SK-N-SH (cell line): Measurements from ENCODE around the gene LRMDA. TPM values are rescaled to one million over a fixed set of nuclear protein-coding genes. Genes with fewer than 3 reads are reported as not detected.

Experiments
- CTCF ChIA-PET: fragments of 300-600, 350-600 bp; formaldehyde crosslinking; extraction: SDS; loops from one replicate; lab custom pipeline; 2021; lab: Yijun Ruan, JAX
- POLR2A ChIA-PET: fragments of 350-600 bp; sonication (Branson Sonifier 250); formaldehyde crosslinking; extraction: SDS; loops from one replicate; lab custom pipeline; 2020; ENCODE audit warnings: antibody characterized with exemption, inconsistent platforms; lab: Yijun Ruan, JAX
- DNase-seq: peaks from one replicate; pipeline ENCODE4 v3.0.0; 2012
- H2AFZ ChIP-seq: fragments of 200-600 bp; sonication (generic); 2 replicates; pipeline ENCODE4 v1.8.1; 2016; ENCODE audit warnings: antibody characterized with exemption, mild to moderate bottlenecking, low read depth
- H3F3A ChIP-seq: fragments of 200-600 bp; sonication (generic); replicated peaks from 2 replicates; pipeline ENCODE3; 2016; ENCODE audit warnings: antibody characterized with exemption, mild to moderate bottlenecking; ENCODE audit not compliant: insufficient read depth
- H3K27ac ChIP-seq, 2 experiments: fragments of 200-500 bp in 1 of 2; fragments of 200-600 bp in 1 of 2; sonication (Bioruptor generic) in 1 of 2; sonication (generic), shearing (Covaris generic) in 1 of 2; 2 replicates each; pipeline versions ENCODE4 v1.5.1 to v1.6.1; 2014 to 2016; ENCODE audit warnings: low read depth in 2 of 2, inconsistent platforms in 1 of 2, low read length in 1 of 2, mild to moderate bottlenecking in 1 of 2, mixed read lengths in 1 of 2
- H3K27me3 ChIP-seq: fragments of 200-600 bp; sonication (generic), shearing (Covaris generic); 2 replicates; pipeline ENCODE4 v1.6.1; 2016; ENCODE audit warnings: mixed run types; ENCODE audit not compliant: insufficient read depth
- H3K36me3 ChIP-seq, 2 experiments: fragments of 200-500 bp in 1 of 2; fragments of 200-600 bp in 1 of 2; sonication (Bioruptor generic) in 1 of 2; sonication (generic) in 1 of 2; replicated peaks in 1 of 2; 2 replicates each; pipeline versions ENCODE3 to v1.5.1; 2014 to 2016; ENCODE audit warnings: low read length in 1 of 2, mild to moderate bottlenecking in 1 of 2; ENCODE audit not compliant: insufficient read depth in 2 of 2, control insufficient read depth in 1 of 2
- H3K4me1 ChIP-seq, 2 experiments: fragments of 200-500 bp in 1 of 2; fragments of 200-600 bp in 1 of 2; sonication (Bioruptor generic) in 1 of 2; sonication (generic), shearing (Covaris generic) in 1 of 2; 2 replicates each; pipeline versions ENCODE4 v1.5.1 to v1.6.1; 2014 to 2016; ENCODE audit warnings: low read depth in 1 of 2, low read length in 1 of 2, mixed run types in 1 of 2; ENCODE audit not compliant: insufficient read depth in 2 of 2, control insufficient read depth in 1 of 2
- H3K4me2 ChIP-seq: fragments of 200-600 bp; sonication (generic), shearing (Covaris generic); 2 replicates; pipeline ENCODE4 v1.6.1; 2017; ENCODE audit warnings: mixed run types
- H3K4me3 ChIP-seq, 2 experiments: fragments of 200-500 bp in 1 of 2; fragments of 200-600 bp in 1 of 2; sonication (Bioruptor generic) in 1 of 2; sonication (generic), shearing (Covaris generic) in 1 of 2; 2 replicates each; pipeline versions ENCODE4 v1.5.1 to v1.8.1; 2014 to 2016; ENCODE audit warnings: low read depth in 2 of 2, inconsistent platforms in 1 of 2, low read length in 1 of 2, mild to moderate bottlenecking in 1 of 2, mixed read lengths in 1 of 2, moderate library complexity in 1 of 2
- H3K79me2 ChIP-seq: fragments of 200-600 bp; sonication (generic); 2 replicates; pipeline ENCODE4 v1.8.1; 2017; ENCODE audit warnings: mild to moderate bottlenecking; ENCODE audit not compliant: insufficient read depth
- H3K9ac ChIP-seq: fragments of 200-600 bp; sonication (generic); 2 replicates; pipeline ENCODE4 v1.6.1; 2017; ENCODE audit warnings: mixed run types
- H3K9me2 ChIP-seq: fragments of 200-600 bp; sonication (generic); 2 replicates; pipeline ENCODE4 v1.6.1; 2017; ENCODE audit warnings: mixed run types
- H3K9me3 ChIP-seq: fragments of 200-600 bp; sonication (generic); 2 replicates; pipeline ENCODE4 v1.6.1; 2017; ENCODE audit warnings: mixed run types, mild to moderate bottlenecking, moderate library complexity
- H4K20me1 ChIP-seq: fragments of 200-600 bp; sonication (generic); 2 replicates; pipeline ENCODE4 v1.6.1; 2017; ENCODE audit warnings: mild to moderate bottlenecking, mixed run types; ENCODE audit not compliant: insufficient read depth
- FOSL2 ChIP-seq: IDR thresholded peaks from 2 replicates; pipeline ENCODE4 v1.4.0; 2012; ENCODE audit warnings: low read depth, mild to moderate bottlenecking, moderate library complexity, borderline replicate concordance
- FOXJ3 ChIP-seq: sonication (generic); formaldehyde crosslinking; IDR thresholded peaks from 2 replicates; pipeline ENCODE4 v1.5.1; 2020; ENCODE audit warnings: mild to moderate bottlenecking, missing genetic modification reagents
- FOXM1 ChIP-seq: IDR thresholded peaks from 2 replicates; pipeline ENCODE4 v1.4.0; 2012; ENCODE audit warnings: low read depth, mild to moderate bottlenecking
- GATA2 ChIP-seq: sonication (generic); formaldehyde crosslinking; IDR thresholded peaks from 2 replicates; pipeline ENCODE4 v1.5.0; 2020; ENCODE audit warnings: mild to moderate bottlenecking, missing genetic modification reagents
- JUND ChIP-seq: IDR thresholded peaks from 2 replicates; pipeline ENCODE4 v1.4.0; 2012
- MEF2A ChIP-seq: IDR thresholded peaks from 2 replicates; pipeline ENCODE4 v1.4.0; 2012; ENCODE audit warnings: low read depth, borderline replicate concordance
- MXI1 ChIP-seq: IDR thresholded peaks from 2 replicates; pipeline ENCODE4 v1.6.1; 2012; ENCODE audit warnings: mild to moderate bottlenecking, low read depth, low read length, improper control_type of control experiment
- NFIC ChIP-seq: IDR thresholded peaks from 2 replicates; pipeline ENCODE4 v1.4.0; 2012; ENCODE audit warnings: borderline replicate concordance
- POLR2AphosphoS5 ChIP-seq: IDR thresholded peaks from 2 replicates; pipeline ENCODE4 v1.6.1; 2012; ENCODE audit warnings: low read depth, low read length
- RAD21 ChIP-seq: IDR thresholded peaks from 2 replicates; pipeline ENCODE4 v1.6.1; 2012; ENCODE audit warnings: mild to moderate bottlenecking, low read length
- RCOR1 ChIP-seq: fragments of 150-350 bp; IDR thresholded peaks from 2 replicates; pipeline ENCODE4 v1.6.1; 2017; ENCODE audit warnings: antibody characterized with exemption, low read length
- RFX5 ChIP-seq: IDR thresholded peaks from 2 replicates; pipeline ENCODE4 v1.6.1; 2012; ENCODE audit warnings: mild to moderate bottlenecking, improper control_type of control experiment, low read length
- SIN3A ChIP-seq: IDR thresholded peaks from 2 replicates; pipeline ENCODE4 v1.6.1; 2012; ENCODE audit warnings: low read depth, mild to moderate bottlenecking, low read length, moderate library complexity, borderline replicate concordance
- TCF12 ChIP-seq: IDR thresholded peaks from 2 replicates; pipeline ENCODE4 v1.4.0; 2012
- YY1 ChIP-seq: IDR thresholded peaks from 2 replicates; pipeline ENCODE4 v1.4.0; 2012; ENCODE audit warnings: low read depth, mild to moderate bottlenecking
- WGBS: methylation state at CpG from one replicate; pipeline ENCODE4 v1.1.6; 2017; ENCODE audit warnings: low lambda C conversion rate; 5-methylcytosine and 5-hydroxymethylcytosine counted together
- polyA plus RNA-seq, 3 experiments: library from polyadenylated mRNA; depleted of rRNA; stranded (reverse); fragments of >200 nt; gene quantifications; 2 replicates each; pipeline ENCODE4 v1.2.3, GENCODE V29; 2012
- TF ChIP-seq, protein P1 (sequence below): fragments of 200-600 bp; sonication (generic); IDR thresholded peaks from 2 replicates; pipeline ENCODE4 v1.6.1; 2017; ENCODE audit warnings: antibody characterized with exemption, mild to moderate bottlenecking, moderate library complexity
- TF ChIP-seq, protein P2 (sequence below): fragments of 150-350 bp; IDR thresholded peaks from 2 replicates; pipeline ENCODE4 v1.6.1; 2016; ENCODE audit warnings: mild to moderate bottlenecking, low read depth, low read length
- TF ChIP-seq, protein P3 (sequence below): IDR thresholded peaks from 2 replicates; pipeline ENCODE4 v1.4.0; 2012; ENCODE audit warnings: low read depth
- TF ChIP-seq, protein P4 (sequence below): IDR thresholded peaks from 2 replicates; pipeline ENCODE4 v1.4.0; 2012; ENCODE audit warnings: low read depth, borderline replicate concordance
- TF ChIP-seq, protein P5 (sequence below): fragments of 150-350 bp; IDR thresholded peaks from 2 replicates; pipeline ENCODE4 v1.6.1; 2017; ENCODE audit warnings: antibody characterized with exemption, low read length, low read depth, borderline replicate concordance

LRMDA gene
- polyA plus RNA-seq, 1 of the 3 experiments (the other 2 are of a cell fraction), result 0.95 TPM

DNA sequence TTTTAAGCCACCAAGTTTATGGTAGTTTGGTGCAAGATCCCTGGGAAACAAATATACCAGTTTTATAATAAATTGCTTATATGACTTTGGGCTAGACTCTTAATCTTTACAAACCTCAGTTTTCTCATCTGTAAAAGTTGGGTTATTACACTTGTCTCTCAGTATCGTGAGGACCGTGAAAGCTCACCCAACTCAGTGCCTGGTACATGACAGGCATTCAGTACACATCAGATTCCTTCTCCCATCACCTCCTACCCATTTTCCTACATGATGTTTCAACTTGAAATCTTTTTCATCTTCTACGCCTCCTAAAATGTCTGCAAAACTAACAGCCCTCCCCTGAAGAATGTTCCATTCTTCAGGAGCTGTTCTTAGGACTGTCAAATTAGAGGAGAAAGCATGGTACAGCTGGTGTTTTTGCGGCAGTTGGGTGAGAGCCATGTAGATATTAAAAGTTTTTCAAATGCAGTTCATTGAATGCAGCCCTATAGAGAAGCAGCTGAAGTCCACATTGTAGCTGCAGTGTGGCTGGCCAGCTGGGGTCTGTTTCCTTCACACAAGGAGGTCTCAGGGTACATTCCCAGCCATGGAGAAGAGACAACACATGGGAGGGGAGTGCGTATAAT is 812.8 kb downstream of the LRMDA start:
- Histone ChIP-seq H3K27me3 (no peaks in the 10 kb centered on the region), H3K9me3 (no peaks in the 10 kb centered on the region), H3K79me2 (no peaks in the 10 kb centered on the region), H3K4me3 (no peak overlapping the region), H3F3A (no peaks in the 10 kb centered on the region), H3K36me3 (no peaks in the 10 kb centered on the region), H4K20me1 (no peaks in the 10 kb centered on the region), H2AFZ (no peak overlapping the region), H3K27ac (no peak overlapping the region), H3K4me1 (no peaks in the 10 kb centered on the region), H3K9me2 (no peaks in the 10 kb centered on the region), H3K9ac (no peak overlapping the region), H3K4me2 (no peak overlapping the region)
- WGBS, result 86% methylated on average over 5 of the region's 5 CpGs
- CTCF ChIA-PET, result interaction anchor here (1.3 kb wide), 1 partner anchor 642 kb away, joined by 3 read pairs; no protein-coding TSS in a partner anchor
- TF ChIP-seq, protein P1, sequence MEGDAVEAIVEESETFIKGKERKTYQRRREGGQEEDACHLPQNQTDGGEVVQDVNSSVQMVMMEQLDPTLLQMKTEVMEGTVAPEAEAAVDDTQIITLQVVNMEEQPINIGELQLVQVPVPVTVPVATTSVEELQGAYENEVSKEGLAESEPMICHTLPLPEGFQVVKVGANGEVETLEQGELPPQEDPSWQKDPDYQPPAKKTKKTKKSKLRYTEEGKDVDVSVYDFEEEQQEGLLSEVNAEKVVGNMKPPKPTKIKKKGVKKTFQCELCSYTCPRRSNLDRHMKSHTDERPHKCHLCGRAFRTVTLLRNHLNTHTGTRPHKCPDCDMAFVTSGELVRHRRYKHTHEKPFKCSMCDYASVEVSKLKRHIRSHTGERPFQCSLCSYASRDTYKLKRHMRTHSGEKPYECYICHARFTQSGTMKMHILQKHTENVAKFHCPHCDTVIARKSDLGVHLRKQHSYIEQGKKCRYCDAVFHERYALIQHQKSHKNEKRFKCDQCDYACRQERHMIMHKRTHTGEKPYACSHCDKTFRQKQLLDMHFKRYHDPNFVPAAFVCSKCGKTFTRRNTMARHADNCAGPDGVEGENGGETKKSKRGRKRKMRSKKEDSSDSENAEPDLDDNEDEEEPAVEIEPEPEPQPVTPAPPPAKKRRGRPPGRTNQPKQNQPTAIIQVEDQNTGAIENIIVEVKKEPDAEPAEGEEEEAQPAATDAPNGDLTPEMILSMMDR, result no peak
- TF ChIP-seq NFIC (no peak), YY1 (no peak), MXI1 (no peak), TCF12 (no peak), POLR2AphosphoS5 (no peak)
- TF ChIP-seq, protein P2, sequence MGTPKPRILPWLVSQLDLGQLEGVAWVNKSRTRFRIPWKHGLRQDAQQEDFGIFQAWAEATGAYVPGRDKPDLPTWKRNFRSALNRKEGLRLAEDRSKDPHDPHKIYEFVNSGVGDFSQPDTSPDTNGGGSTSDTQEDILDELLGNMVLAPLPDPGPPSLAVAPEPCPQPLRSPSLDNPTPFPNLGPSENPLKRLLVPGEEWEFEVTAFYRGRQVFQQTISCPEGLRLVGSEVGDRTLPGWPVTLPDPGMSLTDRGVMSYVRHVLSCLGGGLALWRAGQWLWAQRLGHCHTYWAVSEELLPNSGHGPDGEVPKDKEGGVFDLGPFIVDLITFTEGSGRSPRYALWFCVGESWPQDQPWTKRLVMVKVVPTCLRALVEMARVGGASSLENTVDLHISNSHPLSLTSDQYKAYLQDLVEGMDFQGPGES, result no peak
- DNase-seq, result no peak
- POLR2A ChIA-PET, result no interaction called here

DNA sequence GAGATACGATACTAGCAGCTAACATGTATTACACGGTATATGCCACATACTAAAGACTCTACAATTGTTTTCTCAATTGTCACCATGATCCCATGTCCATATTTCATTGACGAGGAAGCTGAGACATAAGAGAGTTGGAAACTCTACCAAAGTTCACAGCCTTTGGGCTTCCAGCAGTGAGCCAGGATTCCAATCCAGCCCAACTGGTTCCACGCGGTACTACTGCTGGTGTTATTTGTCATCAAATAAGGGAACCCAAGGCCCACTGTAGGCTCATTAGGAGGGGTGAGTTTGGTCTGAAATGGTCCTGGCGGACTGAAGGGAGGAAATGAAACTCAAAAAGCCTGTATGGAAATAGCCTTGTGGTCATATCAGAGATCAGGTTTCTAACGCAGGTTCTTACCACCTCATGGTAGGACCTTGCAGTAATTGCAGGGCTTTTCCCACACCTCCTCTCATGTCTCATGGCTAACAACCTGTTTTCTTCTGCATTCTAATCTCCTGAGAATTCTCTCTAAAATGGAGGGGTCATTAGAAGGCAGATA is 814.6 kb downstream of the LRMDA start:
- WGBS, result 86% methylated on average over 7 of the region's 7 CpGs
- no peak overlapping the region for H3K27ac ChIP-seq
- H3K4me3 ChIP-seq, result no peak overlapping the region
- POLR2A ChIA-PET, result no interaction called here
- no peak overlapping the region for H3K9ac ChIP-seq
- H4K20me1 ChIP-seq, result no peaks in the 10 kb centered on the region
- CTCF ChIA-PET, result no interaction called here
- H3K9me3 ChIP-seq, result no peaks in the 10 kb centered on the region
- H3F3A ChIP-seq, result no peaks in the 10 kb centered on the region
- H3K79me2 ChIP-seq, result no peaks in the 10 kb centered on the region
- DNase-seq, result no peak
- TF ChIP-seq, protein P3, sequence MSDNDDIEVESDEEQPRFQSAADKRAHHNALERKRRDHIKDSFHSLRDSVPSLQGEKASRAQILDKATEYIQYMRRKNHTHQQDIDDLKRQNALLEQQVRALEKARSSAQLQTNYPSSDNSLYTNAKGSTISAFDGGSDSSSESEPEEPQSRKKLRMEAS, result no peak
- no peak for TF ChIP-seq GATA2
- TF ChIP-seq JUND, result no peak
- TF ChIP-seq FOXM1, result no peak
- TF ChIP-seq, protein P4, sequence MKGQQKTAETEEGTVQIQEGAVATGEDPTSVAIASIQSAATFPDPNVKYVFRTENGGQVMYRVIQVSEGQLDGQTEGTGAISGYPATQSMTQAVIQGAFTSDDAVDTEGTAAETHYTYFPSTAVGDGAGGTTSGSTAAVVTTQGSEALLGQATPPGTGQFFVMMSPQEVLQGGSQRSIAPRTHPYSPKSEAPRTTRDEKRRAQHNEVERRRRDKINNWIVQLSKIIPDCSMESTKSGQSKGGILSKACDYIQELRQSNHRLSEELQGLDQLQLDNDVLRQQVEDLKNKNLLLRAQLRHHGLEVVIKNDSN, result no peak
- TF ChIP-seq FOXJ3, result no peak
- TF ChIP-seq, protein P5, sequence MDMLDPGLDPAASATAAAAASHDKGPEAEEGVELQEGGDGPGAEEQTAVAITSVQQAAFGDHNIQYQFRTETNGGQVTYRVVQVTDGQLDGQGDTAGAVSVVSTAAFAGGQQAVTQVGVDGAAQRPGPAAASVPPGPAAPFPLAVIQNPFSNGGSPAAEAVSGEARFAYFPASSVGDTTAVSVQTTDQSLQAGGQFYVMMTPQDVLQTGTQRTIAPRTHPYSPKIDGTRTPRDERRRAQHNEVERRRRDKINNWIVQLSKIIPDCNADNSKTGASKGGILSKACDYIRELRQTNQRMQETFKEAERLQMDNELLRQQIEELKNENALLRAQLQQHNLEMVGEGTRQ, result no peak
- no peak for TF ChIP-seq RCOR1
- TF ChIP-seq NFIC, result no peak
- TF ChIP-seq, protein P2, result no peak
- no peak for TF ChIP-seq SIN3A
- no peak for TF ChIP-seq FOSL2
- no peak for TF ChIP-seq RFX5
- no peak for TF ChIP-seq RAD21
- no peak for TF ChIP-seq POLR2AphosphoS5
- TF ChIP-seq MEF2A, result no peak
- H2AFZ ChIP-seq, result no peak overlapping the region
- no peaks in the 10 kb centered on the region for H3K36me3 ChIP-seq
- no peaks in the 10 kb centered on the region for H3K9me2 ChIP-seq
- H3K27me3 ChIP-seq, result no peaks in the 10 kb centered on the region
- H3K4me1 ChIP-seq, result no peaks in the 10 kb centered on the region
- H3K4me2 ChIP-seq, result no peak overlapping the region
